Measurements from ENCODE around the gene CHID1. TPM values are rescaled to one million over a fixed set of nuclear protein-coding genes. Genes with fewer than 3 reads are reported as not detected.
A peak's percentile ranks its signal among the peaks of the same experiment; 100 is the strongest.

Gene CHID1
- total and polyA plus RNA-seq, 2 donors (not counting 1 experiment from before 2014, with no cell fraction given), result 31.0 to 68.1 TPM

- Histone ChIP-seq H3K36me3 (replicated peaks in 1 of 2; ENCODE audit: control extremely low read depth in 1 of 2, control insufficient read depth in 1 of 2, extremely low read depth in 1 of 2, insufficient read depth in 2 of 2, low read length in 1 of 2) (no peaks in the 10 kb centered on the region), H2AFZ (ENCODE audit: insufficient read depth, low read depth, low read length, poor library complexity, severe bottlenecking) (no peak overlapping the region), H3K4me3 (ENCODE audit: control extremely low read depth in 1 of 5, extremely low read depth in 1 of 5, insufficient read depth in 1 of 5, low read depth in 2 of 5, low read length in 4 of 5) (no peak overlapping the region), H3K9ac (ENCODE audit: low read length) (no peak overlapping the region), H3K79me2 (ENCODE audit: control insufficient read depth, insufficient read depth, low read length) (no peaks in the 10 kb centered on the region), H3K9me3 (ENCODE audit: control extremely low read depth in 1 of 3, control insufficient read depth in 2 of 3, insufficient read depth in 1 of 3, low read length in 2 of 3) (no peaks in the 10 kb centered on the region), H3K27me3 (replicated peaks in 1 of 4; ENCODE audit: control extremely low read depth in 1 of 4, control insufficient read depth in 3 of 4, insufficient read depth in 4 of 4, low read length in 3 of 4) (peaks cover 0 to 26% (median 6%) of the 10 kb centered on the region in 4 experiments), H3K27ac (ENCODE audit: low read length in 2 of 2) (no peak overlapping the region), H3K4me1 (ENCODE audit: control insufficient read depth in 2 of 2, insufficient read depth in 2 of 2, low read length in 2 of 2) (peaks cover 11 to 15% of the 10 kb centered on the region in 2 donors), H3K4me2 (replicated peaks; ENCODE audit: low read depth, low read length, poor library complexity, severe bottlenecking) (no peak overlapping the region), H4K20me1 (ENCODE audit: control insufficient read depth, insufficient read depth, low read length, poor library complexity, severe bottlenecking) (peaks cover 8% of the 10 kb centered on the region)
- Mint-ChIP-seq H3K9me3 (ENCODE audit: insufficient read depth) (no peaks in the 10 kb centered on the region), H3K27me3 (peaks cover 3% of the 10 kb centered on the region), H3K27ac (no peak overlapping the region), H3K4me3 (peak overlapping the region; percentile 57), H3K4me1 (peaks cover 6% of the 10 kb centered on the region)
- DNase-seq (peak; percentile 39), ATAC-seq (ENCODE audit: low read depth) (no peak)
- 95% methylated on average over 28 of the region's 28 CpGs for WGBS (ENCODE audit: insufficient coverage)
- no peak for TF ChIP-seq CTCF (IDR thresholded peaks at IDR 0.05)
- no peak for TF ChIP-seq EZH2 (IDR thresholded peaks at IDR 0.05; ENCODE audit: borderline replicate concordance, insufficient read depth, low read depth, low read length, poor library complexity, severe bottlenecking)
- CTCF ChIA-PET, result no interaction called here
- intact Hi-C loops (cut with micrococcal nuclease), result no loop called here
- POLR2A ChIA-PET, result no interaction called here
These were observed 59.5 kb downstream of the CHID1 start for GRCh38 chr11:850775-851763.
